HG02623 (cell line): ENCODE measurements around the gene ITGAL.

Experiments
- ATAC-seq: cut with Tn5 transposase; IDR thresholded peaks from one replicate; pipeline ENCODE4 v1.9.1; 2021; ENCODE audit warnings: moderate library complexity; ENCODE audit not compliant: unreplicated experiment

ITGAL gene

DNA sequence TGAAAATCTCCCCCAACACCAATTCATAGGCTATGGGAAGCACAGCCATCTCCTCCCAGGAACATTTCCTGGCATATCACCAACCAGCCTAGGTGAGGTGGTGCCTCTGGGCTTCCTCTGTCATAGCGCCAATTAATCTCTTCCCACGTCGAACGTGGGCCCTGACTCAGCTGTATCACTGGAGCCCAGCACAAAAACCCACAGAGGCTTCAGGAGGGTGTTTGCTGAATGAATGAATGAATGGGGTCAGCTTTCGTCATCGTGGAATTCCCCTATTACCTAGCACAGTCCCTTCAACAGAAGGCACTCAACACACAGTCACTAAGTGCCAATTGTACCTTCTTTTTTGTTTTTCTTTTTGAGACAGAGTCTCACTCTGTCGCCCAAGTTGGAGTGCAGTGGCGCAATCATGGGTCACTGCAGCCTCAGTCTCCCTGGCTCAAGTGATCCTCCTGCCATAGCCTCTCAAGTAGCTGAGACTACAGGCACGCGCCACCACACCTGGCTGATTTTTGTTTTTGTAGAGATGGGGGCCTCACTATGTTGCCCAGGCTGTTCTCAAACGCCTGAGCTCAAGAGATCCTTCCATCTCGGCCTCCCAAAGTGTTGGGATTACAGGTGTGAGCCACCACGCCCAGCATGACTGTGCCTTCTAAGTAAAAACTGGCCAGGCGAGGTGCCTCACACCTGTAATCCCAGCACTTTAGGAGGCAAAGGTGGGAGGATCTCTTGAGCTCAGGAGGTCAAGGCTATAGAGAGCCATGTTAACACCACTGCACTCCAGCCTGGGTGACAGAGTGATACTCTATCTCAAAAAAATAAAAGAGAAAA is 94.8 kb downstream of the ITGAL start:
- ATAC-seq, result no peak

DNA sequence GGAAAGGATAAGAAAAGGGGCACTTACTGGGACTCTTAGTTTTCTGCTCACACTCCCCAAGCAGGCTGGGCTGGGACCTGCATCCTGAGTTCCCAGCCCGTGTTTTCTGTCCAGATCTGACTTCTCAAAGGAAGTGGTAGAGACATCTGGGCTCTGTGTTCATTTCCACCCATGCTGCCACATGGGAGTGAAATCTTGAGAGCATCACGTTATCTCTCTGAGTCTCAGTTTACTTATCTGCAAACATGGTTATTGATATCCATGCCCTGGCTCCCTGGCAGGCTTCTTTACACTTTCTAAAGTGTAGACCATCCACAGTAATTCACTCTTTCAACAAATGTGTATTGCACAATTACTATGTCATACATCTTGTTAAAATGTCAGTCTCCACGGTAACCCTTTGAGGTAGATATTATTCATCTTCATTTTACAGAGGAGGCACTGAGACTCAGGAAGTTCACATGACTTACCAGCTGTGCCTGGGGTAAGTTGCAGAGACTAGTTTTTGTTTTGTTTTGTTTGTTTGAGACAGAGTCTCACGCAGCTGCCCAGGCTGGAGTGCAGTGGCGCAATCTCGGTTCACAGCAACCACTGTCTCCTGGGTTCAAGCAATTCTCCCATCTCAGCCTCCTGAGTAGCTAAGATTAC is 95.6 kb downstream of the ITGAL start:
- ATAC-seq, result no peak

DNA sequence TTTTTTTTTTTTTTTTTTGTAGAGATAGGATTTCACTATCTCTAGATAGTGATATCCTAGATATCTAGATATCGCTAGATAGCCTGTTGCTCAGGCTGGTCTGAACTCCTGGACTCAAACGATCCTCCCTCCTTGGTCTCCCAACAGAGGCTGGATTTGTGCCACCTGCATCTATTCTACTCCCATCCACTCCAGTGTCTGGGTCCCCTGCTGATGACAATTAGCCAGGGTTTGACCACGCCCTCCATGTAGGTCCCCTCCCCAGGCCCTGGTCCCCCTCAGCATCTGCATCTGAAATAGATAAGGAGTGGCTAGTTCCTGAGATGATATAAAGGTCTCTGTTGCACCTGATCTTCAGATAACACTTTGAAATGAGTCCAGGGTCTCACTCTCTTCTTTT is 96.7 kb downstream of the ITGAL start:
- ATAC-seq, result no peak

- ATAC-seq, result no peak
Observed at GRCh38 chr16:30569746-30570635, 97.4 kb downstream of the ITGAL start.

DNA sequence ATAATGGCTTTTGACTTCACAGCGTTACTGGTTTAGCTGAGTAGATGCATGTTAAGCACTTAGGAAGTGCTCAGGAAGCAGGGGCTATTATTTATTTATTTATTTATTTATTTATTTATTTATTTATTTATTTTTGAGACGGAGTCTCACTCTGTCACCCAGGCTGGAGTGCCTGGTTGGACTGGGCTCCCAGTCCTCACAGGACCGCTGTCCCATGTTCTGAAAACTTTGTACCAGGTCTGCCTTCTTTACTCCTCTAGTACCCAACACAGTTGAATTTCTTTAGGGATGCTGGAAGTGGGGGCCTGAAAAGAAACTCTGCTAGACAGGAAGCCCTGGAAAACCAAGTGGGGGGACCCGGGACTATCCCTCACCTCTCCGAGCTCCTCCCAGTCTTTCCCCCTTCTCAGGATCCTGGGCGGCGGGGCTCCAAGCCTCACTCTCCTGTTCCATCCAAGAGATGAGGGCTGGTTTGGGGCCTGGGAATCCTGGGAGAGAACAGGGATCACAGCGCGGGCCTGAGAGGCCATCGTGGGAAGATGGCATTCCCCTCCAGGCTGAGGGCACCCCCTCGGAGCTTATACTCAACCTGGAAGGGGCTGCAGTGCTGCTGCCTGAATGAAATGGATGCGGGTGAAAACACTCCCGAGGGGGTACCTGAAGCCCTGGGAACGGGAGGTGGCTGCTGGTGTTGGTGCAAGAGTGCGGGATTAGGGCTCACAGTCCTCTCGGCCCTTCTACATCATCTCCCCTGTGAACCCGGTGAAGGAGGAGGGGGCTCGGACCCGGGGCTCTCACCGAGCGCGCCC is 98.3 kb downstream of the ITGAL start:
- ATAC-seq, result no peak

DNA sequence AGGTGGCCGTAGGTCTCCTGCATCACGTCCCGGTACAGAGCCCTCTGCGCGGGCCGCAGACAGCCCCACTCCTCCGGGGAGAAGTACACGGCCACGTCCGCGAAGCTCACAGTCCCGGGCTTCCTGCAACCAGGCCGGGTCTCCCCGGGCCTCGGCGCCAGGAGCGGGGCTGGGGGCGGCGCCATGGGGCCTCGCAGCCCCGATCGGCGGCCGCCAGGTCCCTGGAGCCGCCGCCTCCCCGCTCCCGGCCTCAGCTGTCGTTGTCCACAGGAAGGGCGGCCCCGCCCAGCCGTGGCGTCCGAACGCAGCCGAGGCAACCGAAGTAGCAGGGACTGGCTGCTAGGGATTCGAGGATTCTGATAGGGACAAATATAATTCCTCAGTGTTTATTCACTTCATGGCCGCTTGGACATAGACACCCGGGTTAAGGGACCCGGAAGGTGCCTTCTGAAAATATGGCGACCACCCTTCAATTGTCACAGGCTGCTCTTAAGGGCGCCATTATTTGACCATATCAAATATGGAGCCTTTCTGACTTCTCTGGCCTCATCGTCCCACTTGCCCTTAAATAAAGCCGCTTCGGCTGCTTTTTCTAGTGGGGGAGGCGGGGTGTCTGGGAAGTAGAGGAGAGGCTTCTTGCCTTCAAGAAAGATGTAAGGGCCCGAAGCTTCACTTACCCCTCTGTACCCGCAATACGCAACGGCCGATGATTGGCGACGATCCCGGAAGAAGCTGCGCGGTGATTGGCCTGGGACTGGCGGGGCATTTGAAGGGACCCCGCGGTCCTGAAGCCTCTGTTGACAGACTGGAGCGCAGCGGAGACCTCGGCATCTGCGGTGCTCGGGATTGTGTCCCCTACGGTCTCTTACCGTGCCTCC is 99.1 kb downstream of the ITGAL start, which contains the start of gene ZNF688:
ZNF688 (minus strand) TSS at position 270 of the 878 bp plus-strand sequence; CDS start at position 185, 85 bp downstream.
- peak; percentile 74 for ATAC-seq
